ENCODE data around the gene SLC9B2. TPM values are rescaled to one million over a fixed set of nuclear protein-coding genes. Genes with fewer than 3 reads are reported as not detected.

SLC9B2 gene
- total RNA-seq, 1 donor from 2014 or later, result 23.3 TPM

- no peaks in the 10 kb centered on the region for H3K9me3 ChIP-seq
- no peaks in the 10 kb centered on the region for H3K27me3 ChIP-seq
- H3K36me3 ChIP-seq, result peaks cover 0 to 6% of the 10 kb centered on the region in 2 donors
- no peaks in the 10 kb centered on the region for H3K4me1 ChIP-seq
- H3K27ac ChIP-seq, result no peak overlapping the region
- no peak for TF ChIP-seq CTCF (IDR thresholded peaks at IDR 0.05)
- no peak for TF ChIP-seq POLR2A (IDR thresholded peaks at IDR 0.05)
- TF ChIP-seq POLR2AphosphoS5 (IDR thresholded peaks at IDR 0.05; ENCODE audit: insufficient read depth in 1 of 2, low read depth in 1 of 2), result no peak
- intact Hi-C loops (cut with DNase I), result no loop called here
- H3K4me3 ChIP-seq, result no peak overlapping the region
- no peak for DNase-seq (ENCODE audit: extremely low spot score in 2 of 2)
Observed at GRCh38 chr4:103036169-103036568, 40.4 kb downstream of the SLC9B2 start.

GRCh38 chr4:103032574-103032973 lies 44.0 kb downstream of the SLC9B2 start:
- no peak overlapping the region for H3K4me3 ChIP-seq
- H3K27me3 ChIP-seq, result no peaks in the 10 kb centered on the region
- intact Hi-C loops (cut with DNase I), result no loop called here
- peaks cover 0 to 6% of the 10 kb centered on the region in 2 donors for H3K36me3 ChIP-seq
- TF ChIP-seq CTCF (IDR thresholded peaks at IDR 0.05), result no peak
- TF ChIP-seq POLR2A (IDR thresholded peaks at IDR 0.05), result no peak
- TF ChIP-seq POLR2AphosphoS5 (IDR thresholded peaks at IDR 0.05; ENCODE audit: insufficient read depth in 1 of 2, low read depth in 1 of 2), result no peak
- no peaks in the 10 kb centered on the region for H3K9me3 ChIP-seq
- no peak overlapping the region for H3K27ac ChIP-seq
- no peaks in the 10 kb centered on the region for H3K4me1 ChIP-seq
- no peak for DNase-seq (ENCODE audit: extremely low spot score in 2 of 2)

GRCh38 chr4:103030791-103031190 lies 45.8 kb downstream of the SLC9B2 start:
- peaks cover 0 to under 1% of the 10 kb centered on the region in 2 donors for H3K36me3 ChIP-seq
- no peaks in the 10 kb centered on the region for H3K9me3 ChIP-seq
- H3K27me3 ChIP-seq, result no peaks in the 10 kb centered on the region
- intact Hi-C loops (cut with DNase I), result no loop called here
- no peak for TF ChIP-seq POLR2AphosphoS5 (IDR thresholded peaks at IDR 0.05; ENCODE audit: insufficient read depth in 1 of 2, low read depth in 1 of 2)
- TF ChIP-seq CTCF (IDR thresholded peaks at IDR 0.05), result no peak
- TF ChIP-seq POLR2A (IDR thresholded peaks at IDR 0.05), result no peak
- H3K4me1 ChIP-seq, result no peaks in the 10 kb centered on the region
- H3K4me3 ChIP-seq, result no peak overlapping the region
- no peak overlapping the region for H3K27ac ChIP-seq
- no peak for DNase-seq (ENCODE audit: extremely low spot score in 2 of 2)

GRCh38 chr4:103029300-103029699 lies 47.3 kb downstream of the SLC9B2 start:
- no peaks in the 10 kb centered on the region for H3K27me3 ChIP-seq
- no peak for DNase-seq (ENCODE audit: extremely low spot score in 2 of 2)
- intact Hi-C loops (cut with DNase I), result no loop called here
- no peaks in the 10 kb centered on the region for H3K9me3 ChIP-seq
- no peak overlapping the region for H3K27ac ChIP-seq
- H3K4me3 ChIP-seq, result no peak overlapping the region
- no peaks in the 10 kb centered on the region for H3K36me3 ChIP-seq
- H3K4me1 ChIP-seq, result no peaks in the 10 kb centered on the region
- TF ChIP-seq POLR2A (IDR thresholded peaks at IDR 0.05) (no peak), CTCF (IDR thresholded peaks at IDR 0.05) (no peak), POLR2AphosphoS5 (IDR thresholded peaks at IDR 0.05; ENCODE audit: insufficient read depth in 1 of 2, low read depth in 1 of 2) (no peak)

- no peak overlapping the region for H3K4me3 ChIP-seq
- intact Hi-C loops (cut with DNase I), result no loop called here
- H3K9me3 ChIP-seq, result no peaks in the 10 kb centered on the region
- H3K4me1 ChIP-seq, result no peaks in the 10 kb centered on the region
- no peaks in the 10 kb centered on the region for H3K36me3 ChIP-seq
- no peak overlapping the region for H3K27ac ChIP-seq
- TF ChIP-seq POLR2A (IDR thresholded peaks at IDR 0.05), result no peak
- no peak for DNase-seq (ENCODE audit: extremely low spot score in 2 of 2)
- H3K27me3 ChIP-seq, result no peaks in the 10 kb centered on the region
Observed at GRCh38 chr4:103026868-103027267, 49.7 kb downstream of the SLC9B2 start.

GRCh38 chr4:103024996-103025395 lies 51.6 kb downstream of the SLC9B2 start:
- no peaks in the 10 kb centered on the region for H3K36me3 ChIP-seq
- no peak overlapping the region for H3K4me3 ChIP-seq
- H3K9me3 ChIP-seq, result no peaks in the 10 kb centered on the region
- no peak for TF ChIP-seq POLR2A (IDR thresholded peaks at IDR 0.05)
- no peak for TF ChIP-seq CTCF (IDR thresholded peaks at IDR 0.05)
- TF ChIP-seq POLR2AphosphoS5 (IDR thresholded peaks at IDR 0.05; ENCODE audit: insufficient read depth in 1 of 2, low read depth in 1 of 2), result no peak
- H3K27ac ChIP-seq, result no peak overlapping the region
- intact Hi-C loops (cut with DNase I), result no loop called here
- DNase-seq (ENCODE audit: extremely low spot score in 2 of 2), result no peak
- no peaks in the 10 kb centered on the region for H3K27me3 ChIP-seq
- H3K4me1 ChIP-seq, result no peaks in the 10 kb centered on the region

Data from vagina (tissue), 2 donors.